ENCODE data around the gene TMX1.
"Not testable (repeated sequence)": the region's sequence is repeated elsewhere in the genome, so short reads cannot be mapped to it uniquely, and the experiment has no call there.

The TMX1 gene

GRCh38 chr14:51219473-51220448, 20.3 kb upstream of the TMX1 start:
- Histone ChIP-seq H3K9me3 (ENCODE audit: low read length) (peaks cover 6% of the 10 kb centered on the region), H3K4me3 (ENCODE audit: low read length) (no peak overlapping the region), H3K27me3 (ENCODE audit: insufficient read depth, low read length) (no peaks in the 10 kb centered on the region), H2AFZ (ENCODE audit: low read depth, low read length) (no peak overlapping the region), H3K36me3 (ENCODE audit: insufficient read depth, low read length) (no peaks in the 10 kb centered on the region), H3K4me1 (ENCODE audit: insufficient read depth, low read length) (no peaks in the 10 kb centered on the region)

GRCh38 chr14:51223463-51223862, 16.6 kb upstream of the TMX1 start:
- H3K27me3 ChIP-seq (ENCODE audit: insufficient read depth, low read length); H3K4me3 ChIP-seq (ENCODE audit: low read length); H3K36me3 ChIP-seq (ENCODE audit: insufficient read depth, low read length); H3K4me1 ChIP-seq (ENCODE audit: insufficient read depth, low read length); H3K9me3 ChIP-seq (ENCODE audit: low read length); H2AFZ ChIP-seq (ENCODE audit: low read depth, low read length): not testable (repeated sequence)

- no peaks in the 10 kb centered on the region for H3K27me3 ChIP-seq (ENCODE audit: insufficient read depth, low read length)
- no peak overlapping the region for H2AFZ ChIP-seq (ENCODE audit: low read depth, low read length)
- no peaks in the 10 kb centered on the region for H3K36me3 ChIP-seq (ENCODE audit: insufficient read depth, low read length)
- H3K4me3 ChIP-seq (ENCODE audit: low read length) = no peak overlapping the region
- no peaks in the 10 kb centered on the region for H3K4me1 ChIP-seq (ENCODE audit: insufficient read depth, low read length)
- peaks cover 6% of the 10 kb centered on the region for H3K9me3 ChIP-seq (ENCODE audit: low read length)
Observed at GRCh38 chr14:51224551-51224950, 15.5 kb upstream of the TMX1 start.

GRCh38 chr14:51225751-51226150, 14.3 kb upstream of the TMX1 start:
- no peaks in the 10 kb centered on the region for H3K4me1 ChIP-seq (ENCODE audit: insufficient read depth, low read length)
- no peak overlapping the region for H2AFZ ChIP-seq (ENCODE audit: low read depth, low read length)
- no peak overlapping the region for H3K4me3 ChIP-seq (ENCODE audit: low read length)
- peaks cover 6% of the 10 kb centered on the region for H3K9me3 ChIP-seq (ENCODE audit: low read length)
- no peaks in the 10 kb centered on the region for H3K36me3 ChIP-seq (ENCODE audit: insufficient read depth, low read length)
- H3K27me3 ChIP-seq (ENCODE audit: insufficient read depth, low read length) = no peaks in the 10 kb centered on the region

- Histone ChIP-seq H3K4me3 (ENCODE audit: low read length) (no peak overlapping the region), H3K36me3 (ENCODE audit: insufficient read depth, low read length) (no peaks in the 10 kb centered on the region), H2AFZ (ENCODE audit: low read depth, low read length) (no peak overlapping the region), H3K27me3 (ENCODE audit: insufficient read depth, low read length) (no peaks in the 10 kb centered on the region), H3K9me3 (ENCODE audit: low read length) (no peaks in the 10 kb centered on the region), H3K4me1 (ENCODE audit: insufficient read depth, low read length) (no peaks in the 10 kb centered on the region)
Observed at GRCh38 chr14:51228391-51228790, 11.7 kb upstream of the TMX1 start.

- no peaks in the 10 kb centered on the region for H3K4me1 ChIP-seq (ENCODE audit: insufficient read depth, low read length)
- H3K4me3 ChIP-seq (ENCODE audit: low read length) = no peak overlapping the region
- H3K9me3 ChIP-seq (ENCODE audit: low read length) = no peaks in the 10 kb centered on the region
- H3K27me3 ChIP-seq (ENCODE audit: insufficient read depth, low read length) = no peaks in the 10 kb centered on the region
- no peaks in the 10 kb centered on the region for H3K36me3 ChIP-seq (ENCODE audit: insufficient read depth, low read length)
- no peak overlapping the region for H2AFZ ChIP-seq (ENCODE audit: low read depth, low read length)
Observed at GRCh38 chr14:51228890-51229289, 11.2 kb upstream of the TMX1 start.

GRCh38 chr14:51236314-51236713, 3.7 kb upstream of the TMX1 start:
- Histone ChIP-seq H3K4me3 (ENCODE audit: low read length) (no peak overlapping the region), H3K9me3 (ENCODE audit: low read length) (peaks cover 1% of the 10 kb centered on the region), H3K36me3 (ENCODE audit: insufficient read depth, low read length) (no peaks in the 10 kb centered on the region), H2AFZ (ENCODE audit: low read depth, low read length) (no peak overlapping the region), H3K4me1 (ENCODE audit: insufficient read depth, low read length) (peaks cover 5% of the 10 kb centered on the region), H3K27me3 (ENCODE audit: insufficient read depth, low read length) (no peaks in the 10 kb centered on the region)

- no peaks in the 10 kb centered on the region for H3K27me3 ChIP-seq (ENCODE audit: insufficient read depth, low read length)
- H3K9me3 ChIP-seq (ENCODE audit: low read length) = peaks cover 1% of the 10 kb centered on the region
- H2AFZ ChIP-seq (ENCODE audit: low read depth, low read length) = peak overlapping the region; percentile 50
- H3K4me1 ChIP-seq (ENCODE audit: insufficient read depth, low read length) = peaks cover 31% of the 10 kb centered on the region
- peaks cover 21% of the 10 kb centered on the region for H3K36me3 ChIP-seq (ENCODE audit: insufficient read depth, low read length)
- H3K4me3 ChIP-seq (ENCODE audit: low read length) = peak overlapping the region; percentile 85
Observed at GRCh38 chr14:51240804-51241380, 845 bp downstream of the TMX1 start.

- H3K4me3 ChIP-seq (ENCODE audit: low read length) = peak overlapping the region; percentile 31
- H3K27me3 ChIP-seq (ENCODE audit: insufficient read depth, low read length) = no peaks in the 10 kb centered on the region
- H3K4me1 ChIP-seq (ENCODE audit: insufficient read depth, low read length) = peaks cover 31% of the 10 kb centered on the region
- H3K9me3 ChIP-seq (ENCODE audit: low read length) = no peaks in the 10 kb centered on the region
- no peak overlapping the region for H2AFZ ChIP-seq (ENCODE audit: low read depth, low read length)
- peaks cover 34% of the 10 kb centered on the region for H3K36me3 ChIP-seq (ENCODE audit: insufficient read depth, low read length)
Observed at GRCh38 chr14:51242545-51243490, 2.8 kb downstream of the TMX1 start.

- peaks cover 29% of the 10 kb centered on the region for H3K4me1 ChIP-seq (ENCODE audit: insufficient read depth, low read length)
- no peaks in the 10 kb centered on the region for H3K27me3 ChIP-seq (ENCODE audit: insufficient read depth, low read length)
- no peaks in the 10 kb centered on the region for H3K9me3 ChIP-seq (ENCODE audit: low read length)
- H2AFZ ChIP-seq (ENCODE audit: low read depth, low read length) = no peak overlapping the region
- peaks cover 50% of the 10 kb centered on the region for H3K36me3 ChIP-seq (ENCODE audit: insufficient read depth, low read length)
- no peak overlapping the region for H3K4me3 ChIP-seq (ENCODE audit: low read length)
Observed at GRCh38 chr14:51244591-51244990, 4.5 kb downstream of the TMX1 start.

- Histone ChIP-seq H3K27me3 (ENCODE audit: insufficient read depth, low read length) (no peaks in the 10 kb centered on the region), H3K4me1 (ENCODE audit: insufficient read depth, low read length) (peaks cover 29% of the 10 kb centered on the region), H3K4me3 (ENCODE audit: low read length) (no peak overlapping the region), H3K9me3 (ENCODE audit: low read length) (no peaks in the 10 kb centered on the region), H2AFZ (ENCODE audit: low read depth, low read length) (no peak overlapping the region), H3K36me3 (ENCODE audit: insufficient read depth, low read length) (peaks cover 64% of the 10 kb centered on the region)
Observed at GRCh38 chr14:51246032-51246431, 6.0 kb downstream of the TMX1 start.

- Histone ChIP-seq H2AFZ (ENCODE audit: low read depth, low read length) (no peak overlapping the region), H3K4me1 (ENCODE audit: insufficient read depth, low read length) (peaks cover 9% of the 10 kb centered on the region), H3K27me3 (ENCODE audit: insufficient read depth, low read length) (no peaks in the 10 kb centered on the region), H3K9me3 (ENCODE audit: low read length) (no peaks in the 10 kb centered on the region), H3K36me3 (ENCODE audit: insufficient read depth, low read length) (peaks cover 85% of the 10 kb centered on the region), H3K4me3 (ENCODE audit: low read length) (no peak overlapping the region)
Observed at GRCh38 chr14:51248016-51248987, 8.3 kb downstream of the TMX1 start.

Measured in neuron (in vitro differentiated cells).